ENCODE results near the gene MPPED1. TPM values are rescaled to one million over a fixed set of nuclear protein-coding genes. Genes with fewer than 3 reads are reported as not detected.

Gene MPPED1
- total RNA-seq, 1 experiment from 2014 or later, result not detected

- in situ Hi-C loops (cut with HindIII; ENCODE audit: low sequenced_read_pairs), result no loop called here
- no peak for DNase-seq (ENCODE audit: low spot score)
Observed at GRCh38 chr22:43406186-43406790, 5.5 kb upstream of the MPPED1 start.

GRCh38 chr22:43407591-43407990, 4.2 kb upstream of the MPPED1 start:
- DNase-seq (ENCODE audit: low spot score), result no peak
- in situ Hi-C loops (cut with HindIII; ENCODE audit: low sequenced_read_pairs), result no loop called here

- no peak for DNase-seq (ENCODE audit: low spot score)
- in situ Hi-C loops (cut with HindIII; ENCODE audit: low sequenced_read_pairs), result no loop called here
Observed at GRCh38 chr22:43408009-43408408, 3.8 kb upstream of the MPPED1 start.

GRCh38 chr22:43409046-43409445, 2.8 kb upstream of the MPPED1 start:
- in situ Hi-C loops (cut with HindIII; ENCODE audit: low sequenced_read_pairs), result no loop called here
- no peak for DNase-seq (ENCODE audit: low spot score)

- in situ Hi-C loops (cut with HindIII; ENCODE audit: low sequenced_read_pairs), result no loop called here
- DNase-seq (ENCODE audit: low spot score), result no peak
Observed at GRCh38 chr22:43409800-43410199, 2.0 kb upstream of the MPPED1 start.

- in situ Hi-C loops (cut with HindIII; ENCODE audit: low sequenced_read_pairs), result no loop called here
- no peak for DNase-seq (ENCODE audit: low spot score)
Observed at GRCh38 chr22:43411040-43411868, 560 bp upstream of the MPPED1 start.

GRCh38 chr22:43412808-43413795, 1.3 kb downstream of the MPPED1 start:
- in situ Hi-C loops (cut with HindIII; ENCODE audit: low sequenced_read_pairs), result no loop called here
- DNase-seq (ENCODE audit: low spot score), result no peak

- DNase-seq (ENCODE audit: low spot score), result no peak
- in situ Hi-C loops (cut with HindIII; ENCODE audit: low sequenced_read_pairs), result no loop called here
Observed at GRCh38 chr22:43413826-43414225, 2.0 kb downstream of the MPPED1 start.

- in situ Hi-C loops (cut with HindIII; ENCODE audit: low sequenced_read_pairs), result no loop called here
- DNase-seq (ENCODE audit: low spot score), result no peak
Observed at GRCh38 chr22:43415681-43416080, 3.9 kb downstream of the MPPED1 start.

GRCh38 chr22:43417555-43417954, 5.7 kb downstream of the MPPED1 start:
- DNase-seq (ENCODE audit: low spot score), result no peak
- in situ Hi-C loops (cut with HindIII; ENCODE audit: low sequenced_read_pairs), result no loop called here

- DNase-seq (ENCODE audit: low spot score), result no peak
- in situ Hi-C loops (cut with HindIII; ENCODE audit: low sequenced_read_pairs), result no loop called here
Observed at GRCh38 chr22:43418079-43418825, 6.4 kb downstream of the MPPED1 start.

- no peak for DNase-seq (ENCODE audit: low spot score)
- in situ Hi-C loops (cut with HindIII; ENCODE audit: low sequenced_read_pairs), result no loop called here
Observed at GRCh38 chr22:43419371-43420080, 7.7 kb downstream of the MPPED1 start.

GRCh38 chr22:43421046-43421665, 9.3 kb downstream of the MPPED1 start:
- DNase-seq (ENCODE audit: low spot score), result no peak
- in situ Hi-C loops (cut with HindIII; ENCODE audit: low sequenced_read_pairs), result no loop called here

GRCh38 chr22:43421914-43422615, 10.3 kb downstream of the MPPED1 start:
- no peak for DNase-seq (ENCODE audit: low spot score)
- in situ Hi-C loops (cut with HindIII; ENCODE audit: low sequenced_read_pairs), result no loop called here

- no peak for DNase-seq (ENCODE audit: low spot score)
- in situ Hi-C loops (cut with HindIII; ENCODE audit: low sequenced_read_pairs), result no loop called here
Observed at GRCh38 chr22:43423046-43423445, 11.2 kb downstream of the MPPED1 start.

GRCh38 chr22:43424201-43424600, 12.4 kb downstream of the MPPED1 start:
- DNase-seq (ENCODE audit: low spot score), result no peak
- in situ Hi-C loops (cut with HindIII; ENCODE audit: low sequenced_read_pairs), result no loop called here

Measured in G401 (cell line).